GM18508 (cell line): ENCODE results near the gene ANKRD28.

ENCODE experiments used
- ATAC-seq: cut with Tn5 transposase; IDR thresholded peaks from one replicate; pipeline ENCODE4 v1.9.1; 2021; ENCODE audit warnings: moderate number of reproducible peaks; ENCODE audit not compliant: insufficient read depth, unreplicated experiment

The ANKRD28 gene

DNA sequence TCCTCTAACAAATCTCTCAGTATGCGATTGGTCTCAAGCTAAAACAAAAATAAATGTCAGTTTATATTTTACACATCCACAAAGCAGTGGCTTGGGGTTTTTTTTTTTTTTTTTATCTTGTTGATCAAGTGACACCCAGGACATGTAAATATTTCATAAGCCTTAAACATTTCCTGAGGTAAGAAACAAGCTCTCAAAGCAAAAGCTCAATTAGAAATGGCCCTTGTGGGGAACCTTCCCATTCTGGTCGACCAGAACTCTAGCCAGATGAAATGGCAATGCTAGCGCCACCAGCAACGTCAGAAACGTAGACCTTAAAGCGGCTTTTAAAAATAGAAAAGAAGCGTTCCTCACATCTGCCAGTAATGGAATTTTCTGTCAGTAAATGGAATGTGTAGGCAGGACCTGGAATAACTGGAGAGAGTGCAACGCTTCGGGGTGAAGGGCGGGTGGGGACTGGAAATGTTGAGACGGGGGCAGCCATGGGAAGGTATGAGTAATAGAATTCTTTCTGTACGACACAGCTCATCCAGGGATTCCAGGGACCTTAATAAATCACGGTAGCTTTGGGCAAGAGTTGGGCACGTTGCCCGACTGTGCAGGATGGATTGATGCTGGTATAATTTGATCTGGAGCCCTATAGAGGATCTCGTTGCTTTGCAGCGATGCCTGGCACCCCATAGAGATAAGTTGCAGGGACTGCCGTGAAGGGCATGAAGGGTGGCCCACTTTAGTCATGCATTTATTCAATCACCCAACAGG lies 151.9 kb downstream of the ANKRD28 start:
- no peak for ATAC-seq

DNA sequence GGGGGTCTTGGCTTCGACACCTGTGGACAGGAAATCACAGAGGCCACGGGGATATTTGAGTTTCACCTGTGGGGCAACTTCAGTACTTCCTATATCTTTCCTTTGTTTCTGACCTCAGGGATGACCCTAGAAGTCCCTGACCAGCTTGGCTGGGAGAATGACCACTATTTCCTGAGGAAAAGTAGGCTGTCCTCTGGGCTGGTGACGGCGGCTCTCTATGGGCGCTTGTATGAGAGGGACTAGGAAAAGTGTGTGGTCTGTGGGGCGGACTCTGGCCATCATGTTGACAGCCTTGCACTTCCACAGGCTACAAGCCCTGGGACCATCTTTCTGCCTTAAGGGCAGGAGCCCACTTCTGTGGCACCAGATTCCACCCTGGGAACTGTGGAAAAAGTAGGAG lies 152.5 kb downstream of the ANKRD28 start:
- ATAC-seq: no peak

DNA sequence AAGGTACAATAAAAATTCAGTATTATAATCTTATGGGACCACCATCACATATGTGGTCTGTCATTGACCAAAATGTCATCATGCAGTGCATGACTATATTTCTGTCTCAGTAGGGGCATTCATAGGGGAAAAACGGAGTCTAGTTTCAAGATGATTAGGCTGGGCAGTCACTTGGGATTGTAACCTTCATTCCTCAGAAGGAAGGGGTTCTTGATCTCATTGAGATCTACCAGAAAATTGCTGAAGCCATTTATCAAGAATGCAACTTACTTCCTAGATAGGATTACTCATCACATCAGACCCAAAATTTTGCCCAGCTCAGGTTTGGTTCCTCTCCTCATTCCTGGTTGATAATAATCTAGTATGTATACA lies 158.9 kb downstream of the ANKRD28 start:
- ATAC-seq: no peak

DNA sequence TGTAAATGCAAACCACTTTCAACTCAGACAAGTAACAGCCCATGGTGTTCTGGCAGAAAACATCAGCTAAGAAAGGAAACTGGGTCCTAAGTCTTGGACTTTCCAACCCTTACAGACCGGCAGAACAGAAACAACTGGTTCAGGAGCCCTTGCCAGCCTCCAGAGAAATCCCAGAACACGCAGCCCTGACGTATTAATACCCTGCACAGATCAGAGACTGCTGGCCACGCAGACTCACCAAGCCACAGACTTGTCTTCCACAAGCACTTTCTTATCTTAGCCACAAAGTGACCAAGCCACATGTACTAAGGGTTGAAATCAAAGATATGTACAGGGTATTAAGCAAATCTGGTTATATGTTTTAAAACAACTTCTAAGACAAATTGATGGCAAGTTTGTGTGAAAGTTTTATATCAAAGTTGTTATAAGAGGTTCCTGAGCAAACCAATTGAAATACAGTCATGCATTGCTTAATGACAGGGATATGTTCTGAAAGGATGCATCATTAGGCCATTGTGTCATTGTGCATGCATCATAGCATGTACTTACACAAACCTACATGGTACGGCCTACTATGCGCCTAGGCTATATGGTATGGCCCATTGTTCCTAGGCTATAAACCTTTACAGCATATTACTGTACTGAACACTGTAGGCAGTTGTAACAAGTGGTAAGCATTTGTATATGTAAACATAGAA lies 159.4 kb downstream of the ANKRD28 start:
- ATAC-seq: no peak

DNA sequence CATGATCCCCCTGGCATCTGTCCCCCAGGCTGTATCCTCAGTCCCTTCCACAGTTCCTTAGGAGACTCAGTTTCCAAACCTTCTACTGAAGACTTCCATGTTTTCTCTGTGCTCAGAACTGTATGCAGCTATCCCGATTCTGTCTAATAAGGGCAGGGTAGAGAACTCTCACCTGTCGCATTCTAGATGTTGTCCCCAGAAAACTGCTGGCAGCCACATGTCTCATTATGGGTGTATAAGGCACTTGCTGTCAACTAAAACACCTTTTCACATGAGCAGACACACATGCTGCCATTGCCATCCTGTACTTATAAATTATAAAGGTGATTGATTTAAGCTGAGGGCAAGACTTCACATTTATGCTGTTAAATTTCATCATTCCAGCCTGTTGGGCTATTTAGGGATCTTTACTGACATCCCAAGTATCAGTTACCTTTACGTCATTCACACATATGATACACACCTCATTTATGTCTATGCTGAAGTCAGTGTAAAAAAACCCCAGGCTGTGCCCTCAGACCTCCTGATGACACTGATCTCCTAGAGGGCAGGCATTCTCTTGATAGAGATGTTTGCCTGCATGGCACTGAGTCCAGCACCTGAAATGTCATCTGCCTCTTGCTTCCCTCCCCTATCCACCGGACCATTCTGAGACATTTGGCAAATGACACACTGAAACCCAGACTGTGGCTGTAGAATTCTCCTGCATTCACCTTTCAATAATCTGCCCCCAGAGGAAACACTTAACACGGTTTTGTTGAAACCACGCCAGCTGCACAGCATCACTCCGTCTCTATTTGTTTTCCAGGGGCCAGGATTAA lies 160.4 kb downstream of the ANKRD28 start:
- no peak for ATAC-seq

DNA sequence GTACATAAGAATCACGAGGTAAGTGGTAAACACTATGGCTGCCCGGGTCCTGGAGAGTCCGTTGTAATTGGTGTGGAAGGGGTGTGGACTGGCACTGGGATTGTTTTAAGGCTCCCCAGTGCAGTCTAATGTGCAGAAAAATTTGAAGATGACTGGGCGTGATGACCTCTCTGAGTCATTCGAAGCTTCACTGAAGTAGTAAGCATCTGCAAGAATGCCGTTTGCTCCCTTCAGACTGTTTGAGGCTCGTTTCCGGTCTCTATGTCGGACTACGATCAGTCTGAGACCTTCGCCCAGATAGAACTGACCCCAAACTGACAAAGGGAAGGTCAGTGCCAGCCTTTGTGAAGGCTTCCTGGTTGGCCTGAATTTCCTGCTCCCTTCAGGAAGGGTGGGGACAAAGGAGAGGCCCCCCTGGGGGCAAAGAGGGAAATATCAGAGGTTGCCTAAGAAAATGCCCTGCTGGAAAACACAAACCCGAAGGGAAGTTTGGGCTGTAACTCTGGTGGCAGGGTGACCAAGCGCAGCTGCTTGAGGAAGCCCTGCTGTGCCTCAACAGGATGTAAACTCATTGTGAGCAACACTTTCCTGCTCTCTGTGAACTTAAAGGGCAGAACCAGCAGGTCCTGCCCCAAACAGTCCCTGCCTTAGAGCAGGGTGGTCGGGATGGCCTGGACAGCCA lies 161.6 kb downstream of the ANKRD28 start:
- no peak for ATAC-seq

DNA sequence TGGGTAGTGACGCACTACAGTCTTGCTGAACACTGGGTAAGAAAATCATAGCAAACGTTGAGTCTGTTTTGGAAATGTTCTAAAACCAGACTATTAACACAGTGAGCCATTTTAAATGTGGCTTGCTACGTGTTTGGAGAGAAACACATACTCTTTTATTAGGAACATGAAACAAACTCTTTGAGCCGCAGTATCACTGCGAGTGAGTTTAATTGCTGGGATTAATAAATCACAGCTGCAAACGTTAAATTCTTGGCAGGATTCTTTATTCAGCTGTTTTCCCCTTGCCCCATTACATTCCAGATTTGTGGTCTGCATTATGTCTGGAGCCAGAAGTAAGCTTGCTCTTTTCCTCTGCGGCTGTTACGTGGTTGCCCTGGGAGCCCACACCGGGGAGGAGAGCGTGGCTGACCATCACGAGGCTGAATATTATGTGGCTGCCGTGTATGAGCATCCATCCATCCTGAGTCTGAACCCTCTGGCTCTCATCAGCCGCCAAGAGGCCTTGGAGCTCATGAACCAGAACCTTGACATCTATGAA lies 162.6 kb downstream of the ANKRD28 start:
- no peak for ATAC-seq

DNA sequence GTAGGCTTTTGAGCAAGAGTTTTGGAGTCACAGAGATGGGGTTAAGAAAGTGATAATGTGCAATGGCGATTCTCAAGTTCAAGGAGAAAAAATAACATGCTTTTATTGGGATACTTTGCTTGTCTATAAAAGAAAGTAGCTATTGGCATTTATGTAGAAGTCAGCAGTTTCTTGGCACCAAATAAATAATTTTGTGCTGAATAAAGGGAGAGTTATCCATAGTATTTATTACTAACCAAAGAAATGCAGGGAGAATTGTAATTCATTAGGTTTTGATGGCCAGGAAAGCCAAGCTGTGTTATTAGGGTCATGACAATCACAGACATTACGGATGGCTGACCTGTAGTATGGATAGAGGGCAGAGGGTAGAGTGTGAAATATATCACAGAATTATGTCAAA lies 163.1 kb downstream of the ANKRD28 start:
- ATAC-seq: no peak

DNA sequence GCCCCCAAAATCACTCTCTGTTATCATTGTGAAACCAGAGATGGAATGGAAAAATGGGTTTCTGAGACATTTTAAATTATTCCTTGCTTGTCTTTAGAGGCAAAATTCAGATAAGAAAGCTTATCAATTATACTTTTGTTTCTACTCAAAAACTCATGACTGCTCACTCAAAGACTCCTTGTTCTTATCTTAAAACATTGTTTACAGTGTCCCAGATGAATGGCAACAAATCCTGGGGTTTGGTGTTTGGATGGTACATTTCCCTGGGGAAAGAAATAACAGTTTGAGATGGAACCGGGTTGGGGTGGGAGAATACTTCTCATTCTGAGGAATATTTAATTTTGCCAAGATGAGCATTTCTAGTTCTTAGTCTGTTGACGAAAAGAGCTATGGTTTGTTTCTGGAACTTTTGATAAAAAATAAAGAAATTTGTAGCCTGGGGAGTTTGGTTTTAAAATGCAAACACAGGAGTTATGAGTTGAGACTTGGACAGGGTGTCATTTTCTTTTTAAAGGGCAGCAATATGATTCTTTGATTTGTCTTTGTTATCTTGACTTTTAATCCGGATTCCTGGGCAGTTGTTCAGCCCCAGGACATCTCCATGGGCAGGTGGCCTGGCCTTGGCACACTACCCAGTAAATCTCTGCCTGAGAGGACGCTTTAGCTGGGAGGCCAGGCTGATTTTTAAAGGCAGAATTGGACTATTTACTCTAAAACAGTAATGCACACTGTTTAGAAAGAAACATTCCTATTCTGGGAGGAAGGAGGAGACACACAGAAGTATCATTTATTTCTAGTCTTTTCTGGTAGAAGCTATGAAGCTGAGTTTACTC lies 163.8 kb downstream of the ANKRD28 start:
- no peak for ATAC-seq

DNA sequence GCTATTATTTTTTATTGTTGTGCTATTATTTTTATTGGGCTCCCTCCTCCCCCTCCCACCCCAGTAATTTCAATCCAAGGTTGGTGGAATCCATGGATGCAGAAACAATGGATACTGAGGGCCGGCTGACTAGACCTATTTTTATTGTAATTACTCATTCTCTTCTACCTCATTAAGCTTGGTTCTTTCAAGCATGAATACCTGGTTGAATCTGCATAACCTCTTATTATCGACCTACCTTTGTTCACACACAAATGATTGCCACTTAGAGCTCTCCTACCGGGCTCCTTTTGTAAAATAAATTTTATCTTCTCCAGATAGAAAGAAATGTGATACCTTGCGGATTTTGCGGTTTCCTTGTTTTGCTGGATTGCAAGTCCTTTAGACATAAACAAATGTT lies 164.6 kb downstream of the ANKRD28 start:
- no peak for ATAC-seq

DNA sequence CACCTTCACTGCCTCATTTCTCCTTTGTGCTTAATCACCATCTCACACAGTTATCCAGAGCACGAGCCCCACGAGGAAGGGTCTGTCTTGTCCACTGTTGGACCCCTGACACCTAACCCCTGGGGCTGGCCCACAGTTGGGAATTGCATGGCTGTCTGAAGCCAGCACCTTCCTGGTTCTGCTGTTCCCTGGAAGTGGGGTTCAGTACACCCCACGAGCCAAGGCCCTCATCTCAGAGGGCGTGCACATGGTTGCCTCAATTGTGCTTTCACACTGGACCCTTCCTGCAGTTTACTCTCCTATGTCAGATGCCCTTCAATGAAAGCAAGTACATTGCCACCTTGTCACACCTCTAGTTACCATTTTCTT lies 165.6 kb downstream of the ANKRD28 start:
- no peak for ATAC-seq

DNA sequence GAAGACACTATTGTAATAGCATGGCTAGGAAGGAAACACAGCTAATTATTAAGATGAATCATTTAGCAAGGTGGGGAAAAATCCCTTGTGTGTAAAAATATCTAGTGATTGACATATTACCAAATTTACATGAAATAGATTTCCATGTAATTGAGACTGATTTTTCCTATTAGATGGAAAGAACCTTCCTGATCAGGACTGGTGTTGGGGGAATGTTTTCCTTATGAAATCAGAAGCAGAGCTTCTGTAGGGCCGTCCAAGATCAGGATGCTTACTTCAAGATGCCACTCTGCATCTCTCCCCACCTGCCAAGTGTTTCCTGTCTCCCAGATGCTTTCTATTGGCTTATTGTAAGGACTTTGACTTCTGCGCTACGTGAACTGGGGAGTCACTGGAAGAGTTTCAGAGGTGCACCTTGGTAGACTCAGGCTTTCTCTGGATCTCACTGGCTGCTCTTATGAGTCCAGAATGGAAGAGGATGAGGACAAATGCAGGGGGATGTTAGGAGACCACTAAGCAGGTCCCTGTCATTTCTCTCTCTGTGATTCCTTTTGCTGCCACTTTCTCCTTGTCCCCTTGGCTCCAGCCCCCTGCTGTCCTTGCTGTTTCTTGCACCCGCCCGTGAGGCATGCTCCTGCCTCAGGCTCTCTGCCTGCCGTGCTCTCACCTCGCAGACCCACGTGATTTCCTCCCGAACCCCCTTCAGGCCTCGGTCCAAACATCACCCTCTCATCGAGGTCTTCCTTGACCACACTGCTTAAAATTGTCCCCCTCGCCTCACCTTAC lies 166.2 kb downstream of the ANKRD28 start:
- no peak for ATAC-seq

DNA sequence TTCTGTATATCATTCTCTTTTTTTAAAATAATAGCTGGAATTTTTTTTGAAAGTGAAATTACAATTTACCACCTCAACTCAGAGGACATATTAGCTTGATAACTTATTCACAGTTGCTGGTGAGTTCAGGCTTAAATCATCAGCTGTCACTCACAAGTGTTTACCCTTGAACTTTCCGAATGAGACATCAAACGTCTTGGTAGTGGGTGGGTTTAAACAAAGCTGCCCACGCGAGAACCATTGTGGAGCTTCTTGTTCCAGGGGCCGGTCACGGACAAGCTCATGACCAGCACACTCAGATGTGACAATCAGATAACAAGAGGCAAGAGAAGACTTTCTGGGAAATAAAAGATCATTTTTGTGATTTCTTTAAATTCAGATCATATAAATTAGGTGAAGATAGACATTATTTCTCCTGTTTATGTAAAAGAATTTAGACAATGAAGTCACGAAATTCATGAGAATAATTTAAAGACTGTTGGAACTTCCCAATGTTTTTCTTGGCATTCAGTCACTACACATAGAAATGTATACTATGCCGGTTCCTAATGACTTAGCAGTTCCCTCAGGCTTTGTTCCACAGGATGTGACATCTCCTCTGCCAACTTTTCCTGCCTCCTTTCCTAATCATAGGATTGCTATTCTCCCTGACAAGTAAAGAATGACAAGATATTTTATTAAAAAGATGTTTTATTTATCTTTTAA lies 167.0 kb downstream of the ANKRD28 start:
- ATAC-seq: peak; percentile 25

DNA sequence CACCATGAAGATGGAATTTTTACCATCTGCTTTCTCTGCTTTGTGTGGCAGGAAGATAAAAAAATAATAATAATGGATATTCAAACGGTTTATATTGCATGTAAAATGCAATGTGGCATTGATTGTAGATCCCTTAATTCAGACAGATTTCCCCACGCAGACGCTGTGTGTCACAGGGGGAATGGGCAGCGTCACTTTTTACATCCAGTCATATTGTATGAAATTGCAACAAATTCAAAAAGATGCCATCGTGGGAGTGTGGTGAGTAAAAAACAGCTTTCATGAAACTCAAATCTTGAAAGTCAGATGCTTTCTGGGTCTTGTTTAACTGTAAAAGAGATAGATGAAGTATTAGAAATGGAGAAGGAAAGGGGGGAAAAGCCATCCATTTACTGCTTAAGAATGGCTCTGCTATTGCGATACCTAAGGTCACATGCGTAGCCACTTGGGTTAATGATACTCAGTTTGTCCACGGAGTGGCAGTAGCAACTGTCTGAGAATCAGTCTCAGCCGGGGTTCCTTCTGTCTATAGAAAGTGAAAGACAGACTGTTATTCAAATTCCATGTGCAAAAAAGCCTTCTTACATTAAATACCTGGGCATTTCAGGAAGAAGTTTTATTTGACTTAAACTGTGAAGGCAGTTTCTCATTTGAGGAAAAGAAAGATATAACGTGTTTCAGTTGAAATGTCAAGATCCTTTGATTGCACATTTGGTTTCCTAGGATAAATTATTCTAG lies 167.8 kb downstream of the ANKRD28 start:
- peak; percentile 75 for ATAC-seq

DNA sequence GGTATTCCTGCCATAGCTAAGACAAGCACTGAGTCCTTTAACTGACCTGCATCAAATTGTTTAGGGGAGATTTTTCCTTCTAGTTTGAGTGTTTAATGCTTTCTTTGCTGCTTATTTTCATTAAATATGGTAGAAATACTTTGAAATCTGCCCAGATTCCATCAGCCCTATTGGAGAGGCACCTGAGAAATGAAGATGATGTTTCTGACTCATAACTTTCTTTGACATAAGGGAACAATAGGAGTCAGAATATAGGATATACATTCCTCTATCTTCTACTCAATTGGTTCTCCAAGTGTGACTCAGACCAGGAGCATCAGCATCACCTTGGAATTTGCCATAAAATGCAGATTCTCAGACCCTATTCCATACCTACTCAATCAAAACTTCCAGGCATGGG lies 168.8 kb downstream of the ANKRD28 start:
- no peak for ATAC-seq

DNA sequence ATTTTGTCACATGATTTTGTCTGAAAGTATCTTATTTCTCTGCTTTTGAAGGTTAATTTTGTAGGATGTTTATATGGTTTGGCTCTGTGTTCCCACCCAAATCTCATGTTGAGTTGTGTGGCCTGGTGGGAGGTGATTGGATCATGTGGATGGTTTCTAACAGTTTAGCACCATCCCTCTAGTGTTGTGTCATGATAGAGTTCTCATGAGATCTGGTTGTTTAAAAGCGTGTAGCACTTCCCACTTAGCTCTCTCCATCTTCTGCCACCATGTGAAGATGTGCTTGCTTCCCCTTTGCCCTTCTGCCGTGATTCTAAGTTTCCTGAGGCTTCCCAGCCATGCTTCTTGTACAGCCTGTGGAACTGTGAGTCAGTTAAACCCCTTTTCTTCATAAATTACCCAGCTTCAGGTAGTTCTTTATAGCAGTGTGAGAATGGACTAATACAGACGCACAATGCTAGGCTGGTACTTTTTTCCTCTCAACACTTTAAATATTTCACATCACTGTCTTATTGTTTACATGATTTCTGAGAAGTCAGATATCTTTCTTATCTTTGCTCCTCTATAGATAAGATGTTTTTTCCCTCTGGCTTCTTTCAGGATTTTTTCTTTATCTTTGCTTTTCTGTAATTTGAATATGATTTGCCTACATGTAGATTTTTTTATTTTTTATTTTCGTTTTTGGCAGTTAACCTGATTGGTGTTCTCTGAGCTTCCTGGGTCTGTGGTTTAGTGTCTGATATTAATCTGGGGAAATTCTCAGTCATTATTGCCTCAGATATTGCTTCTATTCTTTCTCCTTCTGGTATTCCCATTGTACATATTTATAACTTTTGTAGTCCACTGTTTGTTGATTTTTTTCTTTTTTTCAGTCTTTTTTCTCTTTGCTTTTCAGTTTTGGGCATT lies 174.0 kb downstream of the ANKRD28 start:
- no peak for ATAC-seq
